DND-41 (cell line): ENCODE results near the gene RNU5D-1.

Experiments
- EZH2 ChIP-seq: IDR thresholded peaks from 3 replicates; pipeline ENCODE4 v1.6.1; 2012; ENCODE audit warnings: borderline replicate concordance, low read depth, mild to moderate bottlenecking, moderate library complexity, low read length, inconsistent platforms; ENCODE audit not compliant: severe bottlenecking
- TF ChIP-seq, protein P1 (sequence below): IDR thresholded peaks from 2 replicates; pipeline ENCODE4 v1.5.1; 2012; ENCODE audit warnings: borderline replicate concordance, low read length, moderate library complexity, mild to moderate bottlenecking; ENCODE audit not compliant: poor library complexity, severe bottlenecking; ENCODE audit errors: extremely low read depth

DNA sequence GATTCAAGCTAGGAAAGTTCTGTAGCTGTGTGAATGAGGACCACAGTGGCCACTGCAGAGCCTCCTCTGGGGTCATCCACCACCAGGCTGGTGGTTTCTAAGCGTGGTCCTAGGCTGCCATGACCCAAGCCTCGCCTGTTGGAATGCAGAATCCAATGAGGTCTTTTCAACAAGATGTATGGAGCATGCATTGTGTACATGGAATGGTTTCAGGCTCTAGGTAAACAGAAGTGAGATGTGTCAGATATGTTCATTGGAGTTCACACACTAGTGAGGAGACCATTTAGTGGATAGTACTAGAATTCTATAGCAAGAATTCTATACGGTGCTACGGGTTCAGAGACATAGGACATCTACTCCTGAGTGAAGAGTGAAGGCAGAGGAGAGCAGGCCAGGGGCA, 10.7 kb downstream of the RNU5D-1 start:
- TF ChIP-seq, protein P1, sequence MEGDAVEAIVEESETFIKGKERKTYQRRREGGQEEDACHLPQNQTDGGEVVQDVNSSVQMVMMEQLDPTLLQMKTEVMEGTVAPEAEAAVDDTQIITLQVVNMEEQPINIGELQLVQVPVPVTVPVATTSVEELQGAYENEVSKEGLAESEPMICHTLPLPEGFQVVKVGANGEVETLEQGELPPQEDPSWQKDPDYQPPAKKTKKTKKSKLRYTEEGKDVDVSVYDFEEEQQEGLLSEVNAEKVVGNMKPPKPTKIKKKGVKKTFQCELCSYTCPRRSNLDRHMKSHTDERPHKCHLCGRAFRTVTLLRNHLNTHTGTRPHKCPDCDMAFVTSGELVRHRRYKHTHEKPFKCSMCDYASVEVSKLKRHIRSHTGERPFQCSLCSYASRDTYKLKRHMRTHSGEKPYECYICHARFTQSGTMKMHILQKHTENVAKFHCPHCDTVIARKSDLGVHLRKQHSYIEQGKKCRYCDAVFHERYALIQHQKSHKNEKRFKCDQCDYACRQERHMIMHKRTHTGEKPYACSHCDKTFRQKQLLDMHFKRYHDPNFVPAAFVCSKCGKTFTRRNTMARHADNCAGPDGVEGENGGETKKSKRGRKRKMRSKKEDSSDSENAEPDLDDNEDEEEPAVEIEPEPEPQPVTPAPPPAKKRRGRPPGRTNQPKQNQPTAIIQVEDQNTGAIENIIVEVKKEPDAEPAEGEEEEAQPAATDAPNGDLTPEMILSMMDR: no peak
- no peak for TF ChIP-seq EZH2
